ENCODE data around the gene TEP1.

DNA sequence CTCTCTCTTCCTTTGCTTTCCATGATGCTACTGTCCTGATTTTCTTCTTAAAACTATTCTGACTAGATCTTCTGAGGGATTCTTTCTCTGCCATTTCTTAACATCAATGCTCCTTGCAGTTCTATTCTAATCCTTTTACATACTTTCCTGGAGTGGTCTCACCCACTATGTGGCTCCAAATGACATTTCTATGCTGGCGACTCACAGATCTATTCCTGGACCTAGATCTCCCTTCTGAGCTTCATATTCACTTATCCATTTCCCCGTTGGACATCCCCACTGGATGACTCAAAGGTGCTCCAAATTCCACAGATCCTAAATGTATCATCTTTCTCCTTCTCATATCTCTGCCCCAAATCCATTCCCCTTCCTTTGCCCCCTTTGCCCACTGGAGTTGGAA lies 4.1 kb downstream of the TEP1 start:
- TF ChIP-seq, protein P1, sequence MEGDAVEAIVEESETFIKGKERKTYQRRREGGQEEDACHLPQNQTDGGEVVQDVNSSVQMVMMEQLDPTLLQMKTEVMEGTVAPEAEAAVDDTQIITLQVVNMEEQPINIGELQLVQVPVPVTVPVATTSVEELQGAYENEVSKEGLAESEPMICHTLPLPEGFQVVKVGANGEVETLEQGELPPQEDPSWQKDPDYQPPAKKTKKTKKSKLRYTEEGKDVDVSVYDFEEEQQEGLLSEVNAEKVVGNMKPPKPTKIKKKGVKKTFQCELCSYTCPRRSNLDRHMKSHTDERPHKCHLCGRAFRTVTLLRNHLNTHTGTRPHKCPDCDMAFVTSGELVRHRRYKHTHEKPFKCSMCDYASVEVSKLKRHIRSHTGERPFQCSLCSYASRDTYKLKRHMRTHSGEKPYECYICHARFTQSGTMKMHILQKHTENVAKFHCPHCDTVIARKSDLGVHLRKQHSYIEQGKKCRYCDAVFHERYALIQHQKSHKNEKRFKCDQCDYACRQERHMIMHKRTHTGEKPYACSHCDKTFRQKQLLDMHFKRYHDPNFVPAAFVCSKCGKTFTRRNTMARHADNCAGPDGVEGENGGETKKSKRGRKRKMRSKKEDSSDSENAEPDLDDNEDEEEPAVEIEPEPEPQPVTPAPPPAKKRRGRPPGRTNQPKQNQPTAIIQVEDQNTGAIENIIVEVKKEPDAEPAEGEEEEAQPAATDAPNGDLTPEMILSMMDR (conservative IDR thresholded peaks at IDR 0.05): no peak
- no peak for TF ChIP-seq ZFX (IDR thresholded peaks at IDR 0.05)

Data from C4-2B (cell line).